ENCODE data around the gene PSMD6. TPM values are rescaled to one million over a fixed set of nuclear protein-coding genes. Genes with fewer than 3 reads are reported as not detected.

The PSMD6 gene
- polyA plus RNA-seq, 1 experiment = 47.8 TPM

DNA sequence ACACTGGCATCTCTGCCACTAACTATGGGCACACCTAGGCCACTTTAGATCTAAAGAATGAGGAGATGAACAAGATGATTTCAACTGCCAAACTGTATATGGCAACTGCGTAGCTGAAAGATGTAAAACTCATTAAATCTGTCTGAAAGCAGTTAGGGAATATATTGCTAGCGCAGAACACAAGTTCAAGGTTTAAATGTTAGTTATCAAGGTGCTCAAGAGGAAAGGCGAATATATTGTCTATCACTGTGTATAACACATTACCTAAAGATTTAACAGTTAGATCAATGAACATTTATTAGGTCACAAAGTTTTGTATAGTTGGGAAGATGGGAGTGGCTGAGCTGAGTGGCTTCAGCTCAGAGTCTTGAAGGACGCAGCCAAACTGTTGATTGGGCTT is 33.9 kb upstream of the PSMD6 start:
- TF ChIP-seq, protein P1, sequence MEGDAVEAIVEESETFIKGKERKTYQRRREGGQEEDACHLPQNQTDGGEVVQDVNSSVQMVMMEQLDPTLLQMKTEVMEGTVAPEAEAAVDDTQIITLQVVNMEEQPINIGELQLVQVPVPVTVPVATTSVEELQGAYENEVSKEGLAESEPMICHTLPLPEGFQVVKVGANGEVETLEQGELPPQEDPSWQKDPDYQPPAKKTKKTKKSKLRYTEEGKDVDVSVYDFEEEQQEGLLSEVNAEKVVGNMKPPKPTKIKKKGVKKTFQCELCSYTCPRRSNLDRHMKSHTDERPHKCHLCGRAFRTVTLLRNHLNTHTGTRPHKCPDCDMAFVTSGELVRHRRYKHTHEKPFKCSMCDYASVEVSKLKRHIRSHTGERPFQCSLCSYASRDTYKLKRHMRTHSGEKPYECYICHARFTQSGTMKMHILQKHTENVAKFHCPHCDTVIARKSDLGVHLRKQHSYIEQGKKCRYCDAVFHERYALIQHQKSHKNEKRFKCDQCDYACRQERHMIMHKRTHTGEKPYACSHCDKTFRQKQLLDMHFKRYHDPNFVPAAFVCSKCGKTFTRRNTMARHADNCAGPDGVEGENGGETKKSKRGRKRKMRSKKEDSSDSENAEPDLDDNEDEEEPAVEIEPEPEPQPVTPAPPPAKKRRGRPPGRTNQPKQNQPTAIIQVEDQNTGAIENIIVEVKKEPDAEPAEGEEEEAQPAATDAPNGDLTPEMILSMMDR (IDR thresholded peaks at IDR 0.05; ENCODE audit: insufficient read depth, low read depth, low read length) = no peak
- 0 out of 2 replicates have a peak, but pooled peaks cover 1% of the 10 kb centered on the region for H3K27me3 ChIP-seq (ENCODE audit: control insufficient read depth, insufficient read depth, low read length)
- POLR2A ChIA-PET = no interaction called here
- no peaks in the 10 kb centered on the region for H3K36me3 ChIP-seq (ENCODE audit: control insufficient read depth, insufficient read depth, low read length)
- H3K4me3 ChIP-seq (ENCODE audit: low read depth, low read length) = no peak overlapping the region
- DNase-seq (ENCODE audit: low read depth) = no peak
- CTCF ChIA-PET = interaction anchor here (0.6 kb wide), 1 partner anchor 318 kb away, joined by 3 read pairs; no protein-coding TSS in a partner anchor

DNA sequence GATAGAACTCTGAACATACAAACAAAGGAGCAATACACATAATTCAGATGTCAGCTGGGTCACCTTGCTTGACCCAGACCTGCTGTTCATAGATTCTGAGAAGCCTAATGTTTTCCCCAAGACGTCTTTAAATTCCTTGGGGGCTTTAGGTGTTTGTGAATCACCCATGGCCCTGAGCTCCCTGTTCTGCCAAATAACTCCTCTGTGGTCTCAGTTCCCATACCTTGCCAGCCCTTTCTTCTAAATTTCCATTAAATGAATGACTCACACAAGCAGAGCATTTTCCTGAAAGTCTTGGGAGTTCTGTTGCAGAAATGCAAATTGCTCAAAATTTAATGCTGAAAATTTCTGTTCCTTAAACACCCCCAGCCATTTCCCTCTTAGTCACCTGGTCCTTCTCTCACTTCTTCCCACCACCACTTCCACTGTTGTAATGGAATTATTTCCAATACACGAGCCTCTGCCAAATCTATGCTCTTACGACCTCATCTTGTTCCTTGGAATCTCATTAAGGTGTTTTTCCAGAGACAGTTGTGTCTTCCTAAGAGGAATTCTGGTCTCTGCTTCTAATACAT is 33.4 kb upstream of the PSMD6 start:
- ChIA-PET POLR2A (no interaction called here), CTCF (no interaction called here)
- TF ChIP-seq, protein P1 (IDR thresholded peaks at IDR 0.05; ENCODE audit: insufficient read depth, low read depth, low read length) = no peak
- Histone ChIP-seq H3K27me3 (ENCODE audit: control insufficient read depth, insufficient read depth, low read length) (0 out of 2 replicates have a peak, but pooled peaks cover 1% of the 10 kb centered on the region), H3K36me3 (ENCODE audit: control insufficient read depth, insufficient read depth, low read length) (no peaks in the 10 kb centered on the region), H3K4me3 (ENCODE audit: low read depth, low read length) (no peak overlapping the region)
- DNase-seq (ENCODE audit: low read depth) = no peak

DNA sequence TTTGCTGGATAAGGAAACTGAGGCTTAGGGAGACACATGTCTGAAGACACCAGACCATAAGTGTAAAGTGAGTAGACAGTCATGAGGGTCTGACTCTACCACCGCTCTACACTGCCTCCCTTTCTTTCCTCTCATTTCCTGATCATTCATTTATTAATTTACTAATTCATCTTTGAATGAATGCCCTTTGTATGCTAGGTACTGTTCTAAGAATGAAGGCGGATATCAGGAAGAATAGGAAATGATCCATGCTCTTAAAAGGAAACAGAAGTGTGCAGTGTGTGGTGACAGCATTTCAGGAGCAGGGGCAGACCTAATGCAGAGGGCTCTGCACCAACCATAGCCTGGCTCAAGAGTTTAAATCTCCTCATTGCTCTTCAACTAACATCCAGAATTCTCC is 31.8 kb upstream of the PSMD6 start:
- ChIA-PET POLR2A (no interaction called here), CTCF (no interaction called here)

DNA sequence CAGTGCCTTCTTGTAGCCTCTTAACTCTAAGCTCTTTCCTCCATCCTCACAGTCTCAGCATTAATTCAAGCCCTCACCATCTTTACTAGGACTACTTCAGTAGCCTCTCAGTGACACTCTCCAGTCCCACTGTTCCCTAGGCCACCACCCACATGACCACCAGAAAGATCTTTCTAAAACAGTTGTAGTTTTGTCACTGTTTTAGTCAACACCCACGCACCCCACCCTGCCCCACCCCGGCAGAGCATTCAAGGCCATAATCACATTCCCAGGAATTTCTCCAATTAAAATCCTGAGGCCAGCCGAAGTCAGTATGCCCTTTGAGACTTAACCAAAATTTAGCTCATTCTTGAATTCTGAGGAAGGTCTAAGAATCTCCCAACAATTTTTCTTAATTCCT is 31.2 kb upstream of the PSMD6 start:
- ChIA-PET CTCF (interaction anchor here (0.6 kb wide), 1 partner anchor 37 kb away, joined by 3 read pairs; no protein-coding TSS in a partner anchor), POLR2A (no interaction called here)
- Histone ChIP-seq H3K27me3 (ENCODE audit: control insufficient read depth, insufficient read depth, low read length) (0 out of 2 replicates have a peak, but pooled peaks cover 1% of the 10 kb centered on the region), H3K36me3 (ENCODE audit: control insufficient read depth, insufficient read depth, low read length) (no peaks in the 10 kb centered on the region), H3K4me3 (ENCODE audit: low read depth, low read length) (no peak overlapping the region)
- TF ChIP-seq, protein P1 (IDR thresholded peaks at IDR 0.05; ENCODE audit: insufficient read depth, low read depth, low read length) = no peak
- no peak for DNase-seq (ENCODE audit: low read depth)

More for the DNA sequence above, 31.8 kb upstream of the PSMD6 start:
- TF ChIP-seq, protein P1 (IDR thresholded peaks at IDR 0.05; ENCODE audit: insufficient read depth, low read depth, low read length) = no peak
- Histone ChIP-seq H3K4me3 (ENCODE audit: low read depth, low read length) (no peak overlapping the region), H3K36me3 (ENCODE audit: control insufficient read depth, insufficient read depth, low read length) (no peaks in the 10 kb centered on the region), H3K27me3 (ENCODE audit: control insufficient read depth, insufficient read depth, low read length) (0 out of 2 replicates have a peak, but pooled peaks cover 1% of the 10 kb centered on the region)
- DNase-seq (ENCODE audit: low read depth) = no peak

DNA sequence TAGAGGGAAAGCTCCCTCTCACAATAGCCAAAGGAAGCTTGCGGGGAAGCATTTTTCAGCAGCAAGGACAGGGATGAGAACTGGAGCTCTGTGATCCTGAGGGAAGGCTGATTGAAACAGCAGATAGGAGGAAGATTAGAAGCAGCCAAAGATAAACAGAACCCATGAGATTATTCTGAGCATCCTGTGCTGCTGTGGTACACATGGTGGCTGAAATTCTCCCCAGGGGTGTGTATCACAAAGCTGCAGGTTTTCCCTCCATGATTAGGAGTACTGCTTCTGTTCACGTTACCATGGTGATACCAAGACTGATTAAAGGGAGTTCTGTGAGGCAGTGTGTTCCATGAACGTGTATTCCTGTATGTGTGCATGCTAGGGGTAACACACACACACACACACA is 30.3 kb upstream of the PSMD6 start:
- no peak for DNase-seq (ENCODE audit: low read depth)
- ChIA-PET CTCF (no interaction called here), POLR2A (no interaction called here)
- Histone ChIP-seq H3K4me3 (ENCODE audit: low read depth, low read length) (no peak overlapping the region), H3K27me3 (ENCODE audit: control insufficient read depth, insufficient read depth, low read length) (0 out of 2 replicates have a peak, but pooled peaks cover 1% of the 10 kb centered on the region), H3K36me3 (ENCODE audit: control insufficient read depth, insufficient read depth, low read length) (no peaks in the 10 kb centered on the region)
- TF ChIP-seq, protein P1 (IDR thresholded peaks at IDR 0.05; ENCODE audit: insufficient read depth, low read depth, low read length) = no peak
